Right cardiac atrium (tissue), 5 donors: ENCODE results near the gene TCF7. TPM values are rescaled to one million over a fixed set of nuclear protein-coding genes. Genes with fewer than 3 reads are reported as not detected.
A peak's percentile ranks its signal among the peaks of the same experiment; 100 is the strongest.
"Not testable (repeated sequence)": the region's sequence is repeated elsewhere in the genome, so short reads cannot be mapped to it uniquely, and the experiment has no call there.

Experiments used
- ATAC-seq, 2 donors: fragments of 200-7000 bp; cut with Tn5 transposase; one replicate each; pipeline versions ENCODE4 v1.8.0 to v1.9.1; 2020; ENCODE audit warnings: moderate library complexity in 2 of 2, mild to moderate bottlenecking in 1 of 2
- DNase-seq, 3 donors: peaks; one replicate each; pipeline ENCODE4 v3.0.0-alpha.2; 2020
- H3K27ac ChIP-seq: one replicate; pipeline ENCODE4 v1.5.1; 2013; ENCODE audit warnings: mild to moderate bottlenecking, low read length, control low read depth, moderate library complexity
- H3K27me3 ChIP-seq: one replicate; pipeline ENCODE4 v1.6.1; 2013; ENCODE audit not compliant: control insufficient read depth, insufficient read depth
- H3K4me1 ChIP-seq: one replicate; pipeline ENCODE4 v1.6.1; 2013; ENCODE audit warnings: low read length; ENCODE audit not compliant: control insufficient read depth, insufficient read depth
- H3K4me3 ChIP-seq: one replicate; pipeline ENCODE4 v1.5.1; 2013; ENCODE audit warnings: low read length, control low read depth
- H3K9me3 ChIP-seq: one replicate; pipeline ENCODE4 v1.6.1; 2013; ENCODE audit warnings: low read length; ENCODE audit not compliant: control insufficient read depth
- WGBS: extraction: QIAGEN DNeasy Blood & Tissue Kit; methylation state at CpG from one replicate; pipeline ENCODE4 v1.1.7; 2013; 5-methylcytosine and 5-hydroxymethylcytosine counted together
- intact Hi-C, 4 donors: fragments of 100-400 bp; cut with DNase I; formaldehyde crosslinking; loops; one replicate each; pipeline versions ENCODE4 v1.11.0 to v1.14.0; 2022 to 2023
- polyA plus RNA-seq: library from polyadenylated mRNA; stranded (reverse); fragments of 200-250 nt; gene quantifications from one replicate; pipeline ENCODE4 v1.2.3, GENCODE V29; 2013
- total RNA-seq, 4 donors: library from RNA; stranded (reverse); fragmentation: NEBNext Ultra II Directional; extraction: Animal tissue kit (Norgen Biotek cat#: 25700); gene quantifications; one replicate each; pipeline ENCODE4 v1.2.1, GENCODE V29; 2021
- donor health status: healthy with polysubstance abuse.
- donor health status: DM: no; HTN: yes; CAD: no.
- donor health status: DM: no; HTN: no; CAD: no.
- donor health status: DM: no; HTN: yes; CAD: no; lungs with severe emphysema.
- donor health status: DM: yes; HTN: yes; CAD: no.

TCF7 gene
- total and polyA plus RNA-seq, 5 donors: 1.3 to 4.4 (median 3.7) TPM

DNA sequence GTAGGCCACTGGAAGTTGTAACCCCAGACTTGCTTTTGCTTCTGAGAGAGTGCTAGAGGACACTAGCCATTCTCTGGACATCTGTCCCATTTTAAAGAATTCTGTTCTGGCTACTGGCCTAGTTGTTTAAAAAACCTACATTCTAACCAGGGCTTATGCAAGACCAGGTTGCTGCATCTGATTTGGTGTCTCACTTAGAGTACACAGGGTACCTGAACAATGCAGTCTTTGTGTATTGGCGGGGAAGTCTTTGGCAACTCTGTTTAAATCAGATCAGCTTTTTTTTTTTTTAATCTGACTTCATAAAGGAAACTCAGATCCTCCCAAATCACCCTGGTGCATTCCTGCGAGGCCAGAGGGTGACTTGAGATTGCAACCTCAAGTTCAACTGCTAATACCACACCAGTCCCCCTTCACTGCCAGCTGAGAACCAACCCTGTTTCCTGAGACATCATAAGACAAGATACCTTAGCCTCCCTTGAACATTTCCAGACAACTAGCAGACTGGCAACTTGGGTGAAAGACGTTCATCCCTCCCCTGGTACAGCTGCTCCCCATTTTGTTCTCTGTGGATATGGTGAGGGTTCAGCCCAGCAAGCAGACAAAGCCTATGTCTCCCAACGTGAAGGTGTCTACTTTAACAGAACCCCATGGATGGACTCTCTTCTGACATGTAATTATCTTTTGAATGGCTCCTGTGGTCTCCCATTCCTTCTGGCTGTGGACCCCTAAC lies 35.3 kb downstream of the TCF7 start:
- no peak overlapping the region for H3K4me3 ChIP-seq
- DNase-seq (no peak), ATAC-seq (no peak)
- H3K9me3 ChIP-seq: no peaks in the 10 kb centered on the region
- intact Hi-C loops: loop anchor here in 1 of 4 donors (10.0 kb wide), 1 partner anchor 105 kb away; no protein-coding TSS in a partner anchor
- H3K4me1 ChIP-seq: peaks cover 10% of the 10 kb centered on the region
- H3K27me3 ChIP-seq: no peaks in the 10 kb centered on the region
- H3K27ac ChIP-seq: peak overlapping the region; percentile 27
- 71% methylated on average over 4 of the region's 4 CpGs for WGBS

GRCh38 chr5:134151723-134152122 lies 37.2 kb downstream of the TCF7 start:
- ATAC-seq (no peak), DNase-seq (no peak)
- no peak overlapping the region for H3K4me3 ChIP-seq
- H3K9me3 ChIP-seq: no peaks in the 10 kb centered on the region
- whole genome bisulfite sequencing: 95% methylated on average over 3 of the region's 3 CpGs
- peaks cover 10% of the 10 kb centered on the region for H3K4me1 ChIP-seq
- intact Hi-C loops: no loop called here
- no peak overlapping the region for H3K27ac ChIP-seq
- no peaks in the 10 kb centered on the region for H3K27me3 ChIP-seq

DNA sequence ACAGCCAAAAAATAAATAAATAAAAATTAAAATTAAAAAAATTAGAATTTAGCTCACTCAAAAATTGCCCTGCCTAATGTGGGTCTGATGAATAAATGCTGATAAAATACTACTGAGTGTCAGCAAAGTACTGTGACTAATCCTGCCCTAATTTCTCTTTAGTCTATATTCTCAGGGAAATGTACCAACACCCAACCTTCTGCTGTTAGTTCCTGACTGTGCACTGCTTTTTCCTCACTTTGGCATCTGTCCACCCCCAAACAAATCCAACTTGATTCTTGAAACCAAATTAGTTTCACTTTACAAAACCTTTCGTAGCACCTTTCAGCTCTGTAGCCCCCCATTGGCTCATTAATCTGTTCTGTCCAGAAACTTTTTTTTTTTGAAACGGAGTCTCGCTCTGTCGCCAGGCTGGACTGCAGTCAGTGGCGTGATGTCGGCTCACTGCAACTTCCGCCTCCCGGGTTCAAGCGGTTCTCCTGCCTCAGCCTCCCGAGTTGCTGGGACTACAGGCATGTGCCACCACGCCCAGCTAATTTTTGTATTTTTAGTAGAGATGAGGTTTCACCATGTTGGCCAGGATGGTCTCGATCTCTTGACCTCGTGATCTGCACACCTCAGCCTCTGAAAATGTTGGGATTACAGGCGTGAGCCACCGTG lies 37.8 kb downstream of the TCF7 start:
- H3K27me3 ChIP-seq, intact Hi-C loops, H3K4me1 ChIP-seq, H3K4me3 ChIP-seq, H3K27ac ChIP-seq, H3K9me3 ChIP-seq, ATAC-seq: not testable (repeated sequence)
- peak in 1 of 3 donors; percentile 20 for DNase-seq
- 97% methylated on average over 15 of the region's 15 CpGs for WGBS

GRCh38 chr5:134153241-134153640 lies 38.8 kb downstream of the TCF7 start:
- DNase-seq (peak in 1 of 3 donors; percentile 20), ATAC-seq (no peak)
- intact Hi-C loops: no loop called here
- 77% methylated on average over 3 of the region's 3 CpGs for WGBS
- Histone ChIP-seq H3K9me3 (no peaks in the 10 kb centered on the region), H3K4me1 (peaks cover 7% of the 10 kb centered on the region), H3K27ac (no peak overlapping the region), H3K27me3 (no peaks in the 10 kb centered on the region), H3K4me3 (no peak overlapping the region)

- 96% methylated on average over 1 of the region's 1 CpG for WGBS
- Histone ChIP-seq H3K27ac (no peak overlapping the region), H3K4me3 (no peak overlapping the region)
Observed at GRCh38 chr5:134153657-134154056, 39.2 kb downstream of the TCF7 start.

GRCh38 chr5:134161513-134162395 lies 47.3 kb downstream of the TCF7 start:
- H3K27me3 ChIP-seq: no peaks in the 10 kb centered on the region
- 85% methylated on average over 6 of the region's 6 CpGs for WGBS

More at GRCh38 chr5:134153657-134154056, 39.2 kb downstream of the TCF7 start:
- ATAC-seq (no peak), DNase-seq (no peak)
- H3K9me3 ChIP-seq: no peaks in the 10 kb centered on the region
- peaks cover 7% of the 10 kb centered on the region for H3K4me1 ChIP-seq
- intact Hi-C loops: no loop called here
- no peaks in the 10 kb centered on the region for H3K27me3 ChIP-seq

DNA sequence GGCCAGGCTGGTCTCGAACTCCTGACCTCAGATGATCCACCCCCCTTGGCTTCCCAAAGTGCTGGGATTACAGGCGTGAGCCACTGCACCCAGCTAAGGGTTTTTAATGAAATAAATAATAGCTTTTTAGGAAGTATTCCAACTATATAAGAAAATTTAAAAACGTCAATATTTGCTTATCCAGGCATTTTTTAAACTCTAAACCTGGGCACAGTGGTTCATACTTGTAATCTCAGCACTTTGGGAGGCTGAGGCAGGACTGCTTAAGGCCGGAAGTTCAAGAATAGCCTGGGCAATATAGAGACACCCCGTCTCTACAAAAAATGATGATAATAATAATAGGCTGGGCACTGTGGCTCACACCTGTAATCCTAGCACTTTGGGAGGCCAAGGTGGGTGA lies 48.1 kb downstream of the TCF7 start:
- ATAC-seq (no peak), DNase-seq (no peak)
- Histone ChIP-seq H3K27ac (no peak overlapping the region), H3K27me3 (no peaks in the 10 kb centered on the region), H3K4me1 (no peaks in the 10 kb centered on the region), H3K9me3 (no peaks in the 10 kb centered on the region), H3K4me3 (no peak overlapping the region)
- intact Hi-C loops: no loop called here
- 97% methylated on average over 5 of the region's 5 CpGs for WGBS

More at GRCh38 chr5:134161513-134162395, 47.3 kb downstream of the TCF7 start:
- DNase-seq (no peak), ATAC-seq (no peak)
- intact Hi-C loops: no loop called here
- Histone ChIP-seq H3K4me3 (no peak overlapping the region), H3K27ac (no peak overlapping the region), H3K9me3 (no peaks in the 10 kb centered on the region), H3K4me1 (no peaks in the 10 kb centered on the region)

- DNase-seq (no peak), ATAC-seq (no peak)
- Histone ChIP-seq H3K4me3 (no peak overlapping the region), H3K9me3 (no peaks in the 10 kb centered on the region), H3K27me3 (no peaks in the 10 kb centered on the region), H3K27ac (no peak overlapping the region), H3K4me1 (no peaks in the 10 kb centered on the region)
- intact Hi-C loops: loop anchor here in 1 of 4 donors (10.0 kb wide), 1 partner anchor 413 kb away; no protein-coding TSS in a partner anchor
- WGBS: 88% methylated on average over 4 of the region's 4 CpGs
Observed at GRCh38 chr5:134171972-134172371, 57.5 kb downstream of the TCF7 start.

DNA sequence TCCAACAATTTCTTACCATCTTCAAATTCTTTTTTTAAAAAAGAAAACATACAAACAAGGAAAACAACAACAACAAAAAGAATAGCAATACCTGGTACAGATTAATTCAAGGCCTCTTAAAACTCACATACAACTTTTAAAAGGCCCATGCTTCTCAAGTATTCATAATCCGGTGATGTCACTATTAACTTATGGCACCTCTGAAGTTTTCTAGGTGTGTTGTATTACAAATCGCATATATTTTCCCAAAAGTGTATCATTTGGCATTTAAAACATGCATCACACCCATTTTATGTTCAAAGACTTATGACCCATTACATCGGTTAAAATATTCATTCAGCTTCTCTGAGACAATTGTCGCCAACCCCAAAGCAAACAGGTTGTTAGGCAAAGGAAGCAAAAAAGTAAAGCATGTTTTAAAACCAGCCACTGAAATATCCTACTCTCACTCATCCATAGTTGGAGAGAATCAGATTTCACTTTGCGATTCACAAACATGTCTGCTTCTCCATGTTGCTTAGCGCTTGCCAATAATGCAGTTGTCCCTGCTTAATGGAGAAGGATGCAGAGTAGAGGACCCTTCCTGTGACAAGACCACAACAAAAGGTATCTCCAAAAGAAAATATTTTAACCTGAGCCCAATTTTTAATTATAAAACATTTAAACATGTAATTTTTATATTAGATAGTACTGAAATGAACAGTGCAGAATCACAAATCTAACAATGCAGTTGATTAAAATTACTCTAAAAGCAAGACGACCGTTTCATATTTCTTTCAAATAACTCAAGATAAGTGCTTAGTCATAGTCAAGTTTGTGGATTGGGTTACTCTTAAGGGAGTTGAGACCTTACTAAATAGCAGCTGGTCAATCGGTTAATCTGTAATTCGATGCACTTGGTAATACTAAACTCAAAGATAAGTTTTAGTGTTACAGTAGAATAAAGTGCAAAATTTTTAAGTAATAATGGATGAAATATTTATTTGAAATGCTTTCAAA lies 60.7 kb downstream of the TCF7 start:
- 27% methylated on average over 10 of the region's 10 CpGs for WGBS
- ATAC-seq (no peak), DNase-seq (no peak)
- Histone ChIP-seq H3K4me1 (no peaks in the 10 kb centered on the region), H3K27ac (no peak overlapping the region), H3K9me3 (no peaks in the 10 kb centered on the region), H3K4me3 (peak overlapping the region; percentile 89), H3K27me3 (no peaks in the 10 kb centered on the region)
- intact Hi-C loops: loop anchor here in 1 of 4 donors (10.0 kb wide), 1 partner anchor 410 kb away; no protein-coding TSS in a partner anchor
